ENCODE results near the gene SLC25A25.
A peak's percentile ranks its signal among the peaks of the same experiment; 100 is the strongest.
"Not testable (repeated sequence)": the region's sequence is repeated elsewhere in the genome, so short reads cannot be mapped to it uniquely, and the experiment has no call there.

SLC25A25 gene

GRCh38 chr9:128124873-128125579 lies 57.0 kb downstream of the SLC25A25 start:
- peak in 1 of 2 donors; percentile 24 for DNase-seq (ENCODE audit: low read depth in 2 of 2)

GRCh38 chr9:128125580-128126354 lies 57.7 kb downstream of the SLC25A25 start:
- no peak for DNase-seq (ENCODE audit: low read depth in 2 of 2)

- DNase-seq (ENCODE audit: low read depth in 2 of 2), result peak; percentile 74 to 76
Measured at GRCh38 chr9:128127568-128127989, 59.5 kb downstream of the SLC25A25 start, which contains the start of gene PTGES2. PTGES2 (minus strand) TSS chr9:128127729; CDS start chr9:128127717, 12 bp downstream.

GRCh38 chr9:128127990-128128835 lies 60.2 kb downstream of the SLC25A25 start:
- peak; percentile 80 to 83 for DNase-seq (ENCODE audit: low read depth in 2 of 2)

GRCh38 chr9:128128836-128129590 lies 61.0 kb downstream of the SLC25A25 start:
- DNase-seq (ENCODE audit: low read depth in 2 of 2), result no peak

- peak in 1 of 2 donors; percentile 47 for DNase-seq (ENCODE audit: low read depth in 2 of 2)
Measured at GRCh38 chr9:128129976-128130590, 62.1 kb downstream of the SLC25A25 start.

- not testable (repeated sequence) for DNase-seq (ENCODE audit: low read depth in 2 of 2)
Measured at GRCh38 chr9:128130651-128131050, 62.6 kb downstream of the SLC25A25 start.

- DNase-seq (ENCODE audit: low read depth in 2 of 2), result not testable (repeated sequence)
Measured at GRCh38 chr9:128131346-128131745, 63.3 kb downstream of the SLC25A25 start.

- DNase-seq (ENCODE audit: low read depth in 2 of 2), result not testable (repeated sequence)
Measured at GRCh38 chr9:128132139-128132538, 64.1 kb downstream of the SLC25A25 start.

GRCh38 chr9:128135561-128135960 lies 67.5 kb downstream of the SLC25A25 start:
- DNase-seq (ENCODE audit: low read depth in 2 of 2), result not testable (repeated sequence)

- DNase-seq (ENCODE audit: low read depth in 2 of 2), result no peak
Measured at GRCh38 chr9:128136816-128137793, 69.1 kb downstream of the SLC25A25 start.

- DNase-seq (ENCODE audit: low read depth in 2 of 2), result no peak
Measured at GRCh38 chr9:128138001-128138400, 70.0 kb downstream of the SLC25A25 start.

- no peak for DNase-seq (ENCODE audit: low read depth in 2 of 2)
Measured at GRCh38 chr9:128139621-128140020, 71.6 kb downstream of the SLC25A25 start.

- DNase-seq (ENCODE audit: low read depth in 2 of 2), result no peak
Measured at GRCh38 chr9:128141604-128142003, 73.6 kb downstream of the SLC25A25 start.

GRCh38 chr9:128142061-128142460 lies 74.0 kb downstream of the SLC25A25 start:
- DNase-seq (ENCODE audit: low read depth in 2 of 2), result no peak

- no peak for DNase-seq (ENCODE audit: low read depth in 2 of 2)
Measured at GRCh38 chr9:128142596-128142995, 74.6 kb downstream of the SLC25A25 start.

GRCh38 chr9:128143525-128144238 lies 75.7 kb downstream of the SLC25A25 start:
- DNase-seq (ENCODE audit: low read depth in 2 of 2), result no peak

GRCh38 chr9:128144239-128145181 lies 76.5 kb downstream of the SLC25A25 start:
- DNase-seq (ENCODE audit: low read depth in 2 of 2), result no peak
